ENCODE results near the gene METTL1.
"Not testable (repeated sequence)": the region's sequence is repeated elsewhere in the genome, so short reads cannot be mapped to it uniquely, and the experiment has no call there.

Gene METTL1

DNA sequence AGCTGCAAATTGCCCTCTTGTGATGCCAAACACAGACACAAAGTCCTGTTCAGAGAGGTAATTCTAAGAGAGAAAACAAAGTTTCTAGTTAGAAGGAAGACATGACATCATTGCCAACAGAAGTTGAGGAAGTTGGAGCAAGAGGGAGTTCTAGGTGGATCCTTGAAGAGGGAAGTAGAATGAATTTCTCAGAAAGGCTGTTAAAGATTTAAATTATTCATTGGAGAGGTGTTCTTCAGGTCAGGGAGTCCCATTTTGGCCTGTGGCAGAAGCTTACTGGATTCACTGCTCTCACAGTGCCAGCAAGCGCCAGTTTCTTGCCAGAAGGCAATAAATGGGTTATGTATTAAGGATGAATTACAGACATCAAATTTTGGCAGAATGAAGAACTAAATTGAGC, 26.0 kb upstream of the METTL1 start:
- no peak for DNase-seq (ENCODE audit: low spot score)

DNA sequence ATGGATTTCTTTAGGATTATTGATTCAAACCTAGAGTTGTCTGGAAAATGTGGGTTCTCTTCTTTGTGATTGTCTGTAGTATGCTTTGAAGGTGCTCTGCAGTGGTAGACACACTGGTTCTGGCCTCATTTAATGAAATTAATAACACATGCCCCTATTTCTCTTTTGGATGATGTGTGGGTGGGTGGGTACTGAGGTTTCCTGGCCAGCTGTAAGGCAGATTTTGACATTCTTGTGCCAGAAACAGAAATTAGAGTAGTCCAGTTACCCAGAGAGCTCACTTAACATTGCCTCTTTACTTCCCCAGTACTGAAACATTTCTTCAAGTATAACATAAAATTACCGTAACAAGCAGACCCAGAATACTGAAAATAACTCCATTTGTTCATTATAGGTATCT, 25.1 kb upstream of the METTL1 start:
- DNase-seq (ENCODE audit: low spot score): no peak

DNA sequence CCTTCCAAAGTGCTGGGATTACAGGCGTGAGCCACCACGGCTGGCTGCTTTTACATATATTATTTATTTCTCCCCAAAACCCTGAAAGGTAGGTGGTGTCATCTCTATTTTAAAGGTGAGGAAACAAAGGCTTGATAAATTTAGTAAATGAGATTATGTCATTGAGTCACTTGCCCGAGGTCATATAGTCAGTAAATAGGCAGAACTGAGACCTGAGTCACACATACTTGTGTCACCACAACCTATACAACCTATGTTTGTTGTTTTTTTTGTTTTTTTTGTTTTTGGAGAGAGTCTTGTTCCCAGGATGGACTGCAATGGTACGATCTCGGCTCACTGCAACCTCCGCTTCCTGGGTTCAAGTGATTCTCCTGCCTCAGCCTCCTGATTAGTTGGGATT, 23.4 kb upstream of the METTL1 start:
- DNase-seq (ENCODE audit: low spot score): no peak

DNA sequence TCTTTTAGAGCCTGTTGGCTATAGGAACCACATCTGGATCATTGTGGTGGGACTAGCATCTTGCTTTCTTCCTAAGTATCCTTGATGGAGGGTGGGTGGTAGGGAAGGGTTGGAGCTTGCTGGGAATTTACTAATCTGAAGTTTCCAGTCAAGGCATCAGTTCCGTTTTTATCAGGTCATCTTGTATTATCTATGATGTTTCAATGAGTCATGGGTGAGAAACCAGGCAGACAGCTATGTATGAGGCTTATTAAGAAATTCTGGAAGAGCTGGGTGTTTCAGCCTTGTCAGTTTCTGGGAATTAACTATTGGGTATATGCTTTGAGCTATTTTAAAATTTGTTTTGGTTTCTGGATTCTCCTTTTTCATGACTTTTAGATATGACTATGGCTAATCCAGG, 22.0 kb upstream of the METTL1 start:
- no peak for DNase-seq (ENCODE audit: low spot score)

DNA sequence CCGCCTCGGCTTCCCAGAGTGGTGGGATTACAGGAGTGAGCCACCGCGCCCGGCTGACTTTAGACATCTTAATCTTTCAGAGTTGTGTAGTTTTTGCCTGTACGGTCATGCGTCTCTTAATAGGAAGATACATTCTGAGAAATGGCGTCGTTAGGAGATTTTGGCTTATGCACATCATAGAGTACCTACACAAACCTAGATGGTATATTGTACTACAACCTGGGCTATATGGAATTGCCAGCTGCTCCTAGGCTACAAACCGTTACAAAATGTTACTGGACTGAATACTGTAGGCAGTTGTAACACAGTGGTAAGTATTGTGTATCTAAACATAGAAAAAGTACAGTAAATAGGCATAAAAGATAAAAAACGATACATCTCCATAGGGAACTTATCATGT, 12.0 kb upstream of the METTL1 start:
- no peak for DNase-seq (ENCODE audit: low spot score)

DNA sequence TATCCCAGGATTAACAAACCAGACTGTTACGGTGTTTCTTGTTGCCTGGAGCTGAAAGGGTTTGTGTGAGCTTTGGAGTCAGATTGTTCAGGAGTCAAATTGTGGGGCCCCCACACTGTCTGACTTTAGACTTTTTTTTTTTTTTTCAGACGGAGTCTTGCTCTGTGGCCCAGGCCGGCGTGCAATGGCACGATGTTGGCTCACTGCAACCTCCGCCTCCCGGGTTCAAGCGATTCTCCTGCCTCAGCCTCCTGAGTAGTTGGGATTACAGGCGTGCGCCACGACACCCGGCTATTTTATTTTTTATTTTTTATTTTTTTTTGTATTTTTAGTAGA, 11.5 kb upstream of the METTL1 start:
- DNase-seq (ENCODE audit: low spot score): no peak

DNA sequence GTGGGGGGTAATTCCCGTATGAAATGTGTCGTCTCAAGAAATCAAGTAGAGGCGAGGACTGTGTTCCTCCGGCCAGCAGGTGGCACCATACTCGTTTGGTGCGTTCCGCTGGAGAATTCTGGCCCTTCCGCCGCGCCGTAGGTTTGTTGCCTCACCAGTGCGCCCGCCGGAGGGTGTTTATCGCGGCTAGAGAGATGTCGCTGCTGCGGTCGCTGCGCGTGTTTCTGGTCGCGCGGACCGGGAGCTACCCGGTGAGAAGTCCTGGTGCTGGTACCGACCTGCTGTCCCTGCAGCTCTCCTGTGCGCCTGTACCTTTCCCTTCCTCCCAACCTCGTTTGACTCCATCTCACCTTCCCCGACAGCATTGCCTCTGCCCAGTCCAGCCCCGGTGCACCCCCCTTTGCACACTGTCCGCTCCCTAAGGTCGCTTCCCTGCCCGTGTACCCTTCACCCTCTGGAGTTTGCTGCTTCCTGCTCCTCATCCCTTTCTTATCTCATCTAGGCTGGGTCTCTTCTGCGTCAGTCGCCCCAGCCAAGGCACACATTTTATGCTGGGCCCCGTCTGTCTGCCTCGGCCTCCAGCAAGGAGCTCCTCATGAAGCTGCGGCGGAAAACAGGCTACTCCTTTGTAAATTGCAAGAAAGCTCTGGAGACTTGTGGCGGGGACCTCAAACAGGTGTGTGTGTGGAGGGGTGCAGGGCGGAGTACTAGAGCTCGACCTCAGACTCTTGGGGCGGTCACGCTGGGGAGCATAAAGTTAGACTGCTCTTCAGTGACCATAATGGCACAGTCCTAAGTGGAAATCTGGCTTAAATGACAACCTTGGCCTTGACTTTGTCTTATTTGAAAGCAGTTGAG, 10.9 kb upstream of the METTL1 start, which contains the start of gene TSFM:
Gene TSFM (plus strand): TSS at position 180 of the 858 bp plus-strand sequence. CDS start 15 bp downstream, at position 195.
- DNase-seq (ENCODE audit: low spot score): peak; percentile 82

DNA sequence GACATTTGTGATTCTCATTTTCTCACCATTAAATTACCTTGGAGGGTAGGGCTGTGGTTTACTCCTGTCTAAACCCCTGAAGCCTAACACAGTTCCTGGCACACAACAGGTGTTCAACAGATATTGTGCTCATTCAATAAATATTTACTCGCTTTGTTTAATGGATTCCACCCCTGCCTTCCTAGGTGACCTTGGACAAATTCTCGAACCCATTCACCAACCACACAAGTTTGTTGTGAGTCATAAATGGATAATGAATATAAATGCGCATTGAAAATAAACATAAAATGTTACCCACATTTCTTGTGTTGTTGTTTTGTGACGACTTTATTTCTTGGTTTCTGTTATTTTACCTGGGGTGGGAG, 10.3 kb upstream of the METTL1 start:
- no peak for DNase-seq (ENCODE audit: low spot score)

DNA sequence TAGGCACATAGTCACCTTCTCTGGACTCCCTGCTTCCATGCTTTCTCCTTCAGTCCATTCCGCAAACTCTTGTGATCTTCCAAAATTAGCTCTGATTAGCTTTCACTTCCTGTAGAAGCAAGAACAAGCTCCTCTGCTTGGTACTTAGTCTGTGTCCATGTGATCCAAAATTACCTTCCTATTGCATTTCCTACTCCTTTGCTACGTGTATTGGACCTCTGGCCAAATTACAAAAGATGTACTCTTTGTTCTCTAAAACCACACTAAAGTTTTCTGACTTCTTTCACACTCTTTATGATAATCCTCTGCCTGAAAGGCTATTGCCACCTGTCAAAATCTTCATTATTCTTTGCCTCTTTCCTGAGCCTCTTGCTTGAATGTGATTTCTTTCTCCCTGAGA, 9.9 kb upstream of the METTL1 start:
- no peak for DNase-seq (ENCODE audit: low spot score)

DNA sequence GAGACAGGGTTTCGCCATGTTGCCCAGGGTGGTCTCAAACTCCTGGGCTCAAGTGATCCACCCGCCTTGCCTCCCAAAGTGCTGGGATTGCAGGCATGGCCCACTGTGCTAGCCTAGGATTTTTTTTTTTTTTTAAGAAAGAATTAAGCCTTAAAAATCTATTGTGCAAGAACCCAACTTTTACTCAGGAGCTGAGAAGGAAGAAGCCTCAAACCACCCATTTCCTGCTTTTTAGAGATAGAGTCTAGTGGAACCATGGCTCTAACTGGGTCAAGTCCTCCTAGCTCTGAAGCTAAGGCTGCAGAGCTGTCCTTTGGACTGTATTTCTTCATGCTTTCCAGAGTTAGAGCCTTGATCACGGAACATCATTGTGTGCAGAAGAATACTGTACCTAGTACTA, 9.3 kb upstream of the METTL1 start:
- no peak for DNase-seq (ENCODE audit: low spot score)

DNA sequence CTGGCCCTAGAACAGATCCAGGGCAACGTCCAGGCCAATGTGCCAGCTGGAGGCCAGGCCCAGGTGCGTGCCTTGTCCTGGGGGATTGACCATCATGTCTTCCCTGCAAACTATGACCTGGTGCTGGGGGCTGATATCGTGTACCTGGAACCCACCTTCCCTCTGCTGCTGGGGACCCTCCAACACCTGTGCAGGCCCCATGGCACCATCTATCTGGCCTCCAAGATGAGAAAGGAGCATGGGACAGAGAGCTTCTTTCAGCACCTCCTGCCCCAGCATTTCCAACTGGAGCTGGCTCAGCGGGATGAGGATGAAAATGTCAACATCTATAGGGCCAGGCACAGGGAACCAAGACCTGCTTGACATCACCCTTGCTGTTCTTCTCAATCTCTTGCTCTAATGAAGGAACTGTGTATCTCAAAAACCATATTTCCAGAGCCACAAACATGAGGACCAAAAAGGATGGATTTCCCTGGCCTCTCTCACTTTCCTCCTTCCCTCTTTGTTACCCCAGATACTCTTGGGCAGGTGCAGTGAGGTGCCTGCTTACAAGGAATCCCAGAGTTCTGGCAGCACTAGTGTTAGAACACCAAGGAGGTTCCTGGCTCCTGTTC, 8.5 kb upstream of the METTL1 start:
- DNase-seq (ENCODE audit: low spot score): no peak

DNA sequence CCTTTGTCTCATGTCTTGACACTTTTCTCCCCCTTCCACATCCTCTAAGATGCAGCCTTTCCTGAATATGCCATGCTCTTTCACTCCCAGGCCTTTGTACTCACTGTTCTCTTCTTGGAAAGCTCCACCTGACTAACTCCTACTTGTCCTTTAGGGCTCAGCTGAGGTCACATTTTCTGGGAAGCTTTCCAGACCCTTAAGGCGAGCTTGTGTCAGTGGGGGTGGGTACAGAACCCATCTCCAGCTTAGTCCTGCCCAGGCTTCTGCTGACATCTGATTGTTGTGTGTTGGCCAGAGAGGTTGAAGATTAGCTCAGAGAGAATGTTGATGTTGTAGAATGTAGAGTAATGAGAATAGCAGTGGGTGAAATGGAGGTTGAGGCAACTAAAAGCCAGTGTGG, 7.8 kb upstream of the METTL1 start:
- DNase-seq (ENCODE audit: low spot score): no peak

DNA sequence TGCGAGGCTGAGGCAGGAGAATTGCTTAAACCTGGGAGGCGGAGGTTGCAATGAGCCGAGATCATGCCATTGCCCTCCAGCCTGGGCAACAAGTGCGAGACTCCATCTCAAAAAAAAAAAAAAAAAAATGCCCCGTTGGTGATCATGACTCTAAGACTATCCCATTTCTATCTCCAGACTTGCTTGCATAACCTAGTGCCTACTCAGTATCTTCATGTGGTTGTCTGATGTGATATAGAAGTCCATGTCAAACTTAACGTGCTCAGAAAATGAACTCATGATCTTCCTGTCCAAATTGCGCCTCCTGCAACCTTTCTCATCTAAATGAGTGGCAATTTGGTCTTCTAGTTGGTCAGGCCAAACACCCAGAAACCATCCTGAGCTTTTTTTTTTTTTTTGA, 6.0 kb upstream of the METTL1 start:
- DNase-seq (ENCODE audit: low spot score): no peak

DNA sequence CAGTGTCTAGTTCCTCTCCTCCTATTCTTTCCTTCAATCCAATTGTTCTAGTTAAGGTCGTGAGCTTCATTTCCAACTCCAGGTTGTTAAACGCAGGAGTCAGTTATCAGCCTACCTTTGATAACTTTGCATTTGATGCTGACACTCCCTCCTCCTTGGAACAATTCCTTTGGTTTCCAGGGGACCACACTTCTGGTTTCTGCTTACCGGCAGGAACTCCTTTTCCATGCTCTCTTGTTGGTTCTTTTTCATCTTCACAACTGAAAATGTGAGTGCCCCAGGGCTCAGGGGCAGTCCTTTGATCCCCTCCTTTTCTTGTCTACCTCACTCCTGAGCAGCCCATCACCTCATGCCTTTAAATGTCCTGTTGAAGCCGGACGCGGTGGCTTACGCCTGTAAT, 5.5 kb upstream of the METTL1 start:
- no peak for DNase-seq (ENCODE audit: low spot score)

DNA sequence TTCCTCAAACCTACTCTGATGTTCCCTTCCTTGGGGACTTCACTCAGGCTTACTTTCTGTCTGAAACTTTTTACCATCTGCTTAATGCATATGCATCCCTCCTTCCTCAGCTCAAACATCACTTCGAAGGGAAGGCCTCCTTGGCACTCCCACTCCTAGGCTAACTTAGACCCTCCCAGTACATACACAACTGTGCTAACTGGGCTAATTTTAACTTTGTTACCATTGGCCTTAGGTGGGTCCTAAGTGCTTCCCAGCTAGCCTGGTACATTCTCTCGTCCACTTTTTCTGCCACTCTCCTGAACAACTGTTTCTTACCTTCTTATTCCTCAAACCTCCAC, 4.3 kb upstream of the METTL1 start:
- DNase-seq (ENCODE audit: low spot score): no peak

DNA sequence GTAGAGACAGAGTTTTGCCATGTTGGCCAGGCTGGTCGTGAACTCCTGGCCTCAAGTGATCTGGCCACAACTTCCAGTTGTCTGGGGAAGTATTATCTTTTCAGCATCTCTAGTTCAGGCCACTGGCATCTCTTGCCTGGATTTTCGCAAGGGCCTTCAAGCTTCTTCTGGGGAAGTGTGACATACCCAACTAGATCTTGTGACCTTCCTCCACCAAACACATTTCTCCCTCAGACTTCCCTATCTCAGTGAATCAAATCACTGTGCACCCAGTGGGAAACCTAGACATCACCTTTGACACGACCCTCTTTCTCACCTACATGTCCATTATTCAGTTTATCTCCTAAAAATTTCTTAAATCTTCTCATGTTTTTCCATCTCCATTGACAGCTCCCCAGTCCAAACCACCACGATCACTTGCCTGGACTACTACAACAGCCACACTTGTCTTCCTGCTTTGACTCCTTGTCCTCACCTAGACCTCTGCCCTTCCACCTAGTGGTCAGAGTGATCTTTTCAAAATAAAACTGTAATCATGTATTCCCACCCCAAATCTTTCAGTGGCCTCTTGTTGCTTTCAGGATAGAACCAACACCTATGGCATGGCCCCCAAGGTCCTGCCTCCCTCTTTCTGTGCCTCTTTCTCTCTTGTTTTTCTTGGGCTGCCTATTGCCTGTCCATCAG, 3.8 kb upstream of the METTL1 start:
- no peak for DNase-seq (ENCODE audit: low spot score)

DNA sequence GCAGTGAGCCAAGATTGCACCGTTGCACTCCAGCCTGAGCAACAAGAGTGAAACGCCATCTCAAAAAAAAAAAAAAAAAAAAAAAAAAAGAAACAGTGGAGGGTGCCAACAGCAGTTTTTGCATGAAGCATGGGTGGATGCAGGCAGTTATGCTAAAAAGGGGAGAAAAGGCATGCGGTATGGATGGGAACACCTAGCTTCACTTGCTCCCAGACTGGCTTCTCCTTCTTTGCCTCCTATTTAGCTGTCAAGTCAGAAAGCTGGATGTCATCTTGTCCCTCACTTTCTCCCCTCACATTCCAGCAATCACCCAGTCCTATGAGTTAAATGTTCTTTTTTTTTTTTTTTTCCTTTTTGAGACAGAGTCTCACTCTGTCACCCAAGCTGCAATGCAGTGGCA, 3.1 kb upstream of the METTL1 start:
- no peak for DNase-seq (ENCODE audit: low spot score)

DNA sequence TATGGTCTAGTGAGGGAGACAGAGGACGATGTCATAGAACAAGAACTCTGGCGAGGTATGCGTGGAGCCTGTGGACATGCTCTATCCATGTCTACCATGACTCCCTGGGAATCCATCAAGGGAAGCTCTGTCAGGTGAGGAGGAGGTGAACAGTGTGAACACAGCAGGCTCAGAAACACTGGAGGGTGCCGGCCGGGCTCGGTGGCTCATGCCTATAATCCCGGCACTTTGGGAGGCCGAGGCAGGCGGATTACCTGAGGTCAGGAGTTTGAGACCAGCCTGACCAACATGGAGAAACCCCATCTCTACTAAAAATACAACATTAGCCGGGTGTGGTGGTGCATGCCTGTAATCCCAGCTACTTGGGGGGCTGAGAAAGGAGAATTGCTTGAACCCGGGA, 2.7 kb upstream of the METTL1 start:
- not testable (repeated sequence) for DNase-seq (ENCODE audit: low spot score)

DNA sequence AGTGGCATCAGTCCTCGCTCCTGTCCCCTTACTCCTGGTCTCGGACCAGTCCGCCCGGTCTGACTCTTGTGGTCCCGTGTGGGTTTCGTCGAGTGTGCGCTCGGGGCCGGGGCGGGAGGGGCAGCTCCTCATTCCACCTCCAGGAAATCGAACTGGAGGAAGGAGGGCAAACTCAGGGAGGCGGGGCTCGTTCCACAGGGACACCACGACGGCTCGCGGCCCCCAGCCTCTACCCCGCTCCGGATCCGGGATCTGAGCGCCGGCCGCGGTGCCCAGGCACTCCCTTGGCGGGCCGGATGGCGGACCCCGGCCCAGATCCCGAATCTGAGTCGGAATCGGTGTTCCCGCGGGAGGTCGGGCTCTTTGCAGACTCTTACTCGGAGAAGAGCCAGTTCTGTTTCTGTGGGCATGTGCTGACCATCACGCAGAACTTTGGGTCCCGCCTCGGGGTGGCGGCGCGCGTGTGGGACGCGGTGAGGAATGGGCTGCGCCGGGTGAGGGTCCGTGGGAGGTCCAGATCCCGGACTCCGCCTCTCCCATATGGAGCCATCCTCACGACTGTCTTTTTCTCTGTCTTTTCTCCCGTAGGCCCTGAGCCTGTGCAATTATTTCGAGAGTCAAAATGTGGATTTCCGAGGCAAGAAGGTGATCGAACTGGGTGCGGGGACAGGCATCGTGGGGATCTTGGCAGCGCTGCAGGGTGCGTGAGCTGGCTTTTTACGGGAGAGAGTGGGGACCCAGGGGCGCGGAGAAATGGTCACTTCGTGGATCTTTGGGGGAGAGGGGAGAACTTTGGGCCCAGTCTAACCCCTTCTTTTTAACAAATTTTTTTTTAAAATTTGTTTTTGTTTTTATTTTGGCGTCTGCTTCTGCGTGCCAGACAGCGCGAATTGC, 771 bp upstream of the METTL1 start, which contains the start of gene EEF1AKMT3:
Gene EEF1AKMT3 (plus strand): TSS at position 186 of the 894 bp plus-strand sequence. CDS start 111 bp downstream, at position 297.
- peak; percentile 51 for DNase-seq (ENCODE audit: low spot score)

DNA sequence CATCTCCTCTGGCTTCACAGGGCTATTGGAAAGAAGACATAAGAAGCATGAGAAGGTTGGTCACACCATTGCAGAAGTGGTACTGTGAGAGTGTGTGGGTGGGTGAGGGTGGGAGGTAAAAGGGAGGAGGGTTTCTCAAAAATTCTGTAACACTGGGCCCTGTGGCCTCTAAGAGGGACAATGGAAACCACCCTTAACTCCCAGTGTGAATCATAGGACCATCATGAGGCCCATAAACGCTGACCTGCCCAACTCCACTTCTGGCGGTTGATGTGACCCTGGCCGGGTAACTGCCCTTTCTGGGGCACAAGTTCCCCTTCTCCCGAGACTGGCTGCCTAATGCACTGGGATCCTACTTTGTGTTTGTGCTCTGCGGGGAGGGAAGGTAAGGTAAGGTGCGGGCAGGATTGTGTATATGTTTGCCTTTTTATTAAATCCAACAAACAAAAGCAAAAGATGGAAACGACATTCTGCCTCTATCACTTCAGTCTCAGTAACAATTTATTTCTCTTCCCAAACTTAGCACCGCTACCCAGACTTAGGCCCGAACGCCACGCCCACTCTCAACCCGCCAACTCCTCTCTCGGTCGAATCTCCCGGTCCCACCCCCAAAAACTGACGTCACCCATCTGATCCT, 551 bp downstream of the METTL1 start:
- DNase-seq (ENCODE audit: low spot score): peak; percentile 84

DNA sequence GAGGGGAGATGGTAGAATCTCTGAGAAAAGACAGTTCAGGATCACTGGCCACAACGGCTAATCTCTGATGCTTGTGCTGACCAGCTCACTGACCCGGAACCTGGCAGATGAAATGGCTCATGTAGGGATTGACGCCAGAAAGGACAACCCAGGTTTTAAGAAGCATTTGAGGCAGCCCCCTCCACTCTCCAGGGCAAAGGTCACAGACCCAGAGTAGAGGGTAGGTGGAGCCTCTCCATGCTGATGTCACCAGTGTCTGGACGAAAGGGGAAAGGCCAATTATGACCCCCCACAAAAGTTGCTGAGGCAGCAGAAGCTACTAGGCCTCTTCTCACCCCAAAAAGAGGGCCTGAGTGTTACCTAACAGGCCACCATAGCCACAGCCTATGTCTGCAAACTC, 1.2 kb downstream of the METTL1 start:
- no peak for DNase-seq (ENCODE audit: low spot score)

DNA sequence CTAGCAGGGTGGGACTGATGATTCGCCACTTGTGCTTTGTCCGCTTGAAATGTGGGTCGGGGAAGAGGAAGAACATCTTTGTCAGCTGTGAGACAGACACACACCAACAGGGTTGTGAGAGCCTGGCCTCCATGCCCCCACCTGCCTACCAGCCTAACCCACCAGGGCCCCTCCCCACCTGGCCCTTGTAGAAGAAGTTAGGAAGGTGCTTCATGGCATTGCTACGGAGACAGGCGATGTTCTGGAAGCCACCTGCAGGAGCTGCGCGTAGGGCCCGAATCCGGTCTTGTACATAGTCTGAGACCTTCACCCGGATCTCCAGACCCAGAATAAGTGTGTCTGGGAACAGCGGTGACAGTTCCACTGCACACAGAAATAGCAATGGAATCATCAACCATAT, 2.3 kb downstream of the METTL1 start:
- no peak for DNase-seq (ENCODE audit: low spot score)
